NT2/D1 (cell line): Measurements from ENCODE around the gene LYSMD4.

Source experiments
- DNase-seq: peaks from one replicate; pipeline ENCODE4 v3.0.0-alpha.2; 2011; ENCODE audit warnings: low read depth, low spot score
- H3K27me3 ChIP-seq: 2 replicates; pipeline ENCODE4 v1.6.0; 2011; ENCODE audit warnings: mild to moderate bottlenecking; ENCODE audit not compliant: insufficient read length, insufficient read depth
- H3K36me3 ChIP-seq: 2 replicates; pipeline ENCODE4 v1.6.1; 2011; ENCODE audit warnings: mild to moderate bottlenecking, low read length, mixed read lengths; ENCODE audit not compliant: insufficient read depth, insufficient read length
- H3K4me1 ChIP-seq: 2 replicates; pipeline ENCODE4 v1.5.1; 2011; ENCODE audit not compliant: insufficient read depth, insufficient read length
- H3K4me3 ChIP-seq: 2 replicates; pipeline ENCODE4 v1.5.1; 2011; ENCODE audit warnings: low read depth; ENCODE audit not compliant: insufficient read length
- H3K9ac ChIP-seq: 2 replicates; pipeline ENCODE4 v1.6.0; 2011; ENCODE audit warnings: low read depth; ENCODE audit not compliant: insufficient read length
- H3K9me3 ChIP-seq: 2 replicates; pipeline ENCODE4 v1.5.1; 2011; ENCODE audit warnings: mild to moderate bottlenecking, low read length; ENCODE audit not compliant: insufficient read depth
- SUZ12 ChIP-seq: IDR thresholded peaks from 2 replicates; pipeline ENCODE4 v1.6.1; 2011; ENCODE audit not compliant: insufficient read length, insufficient read depth; ENCODE audit errors: extremely low read depth
- YY1 ChIP-seq: IDR thresholded peaks from 2 replicates; pipeline ENCODE4 v1.6.1; 2011; ENCODE audit not compliant: insufficient read length, insufficient read depth
- ZNF274 ChIP-seq: IDR thresholded peaks from 2 replicates; pipeline ENCODE4 v1.6.1; 2011; ENCODE audit warnings: mild to moderate bottlenecking, low read depth, low read length

Gene LYSMD4

DNA sequence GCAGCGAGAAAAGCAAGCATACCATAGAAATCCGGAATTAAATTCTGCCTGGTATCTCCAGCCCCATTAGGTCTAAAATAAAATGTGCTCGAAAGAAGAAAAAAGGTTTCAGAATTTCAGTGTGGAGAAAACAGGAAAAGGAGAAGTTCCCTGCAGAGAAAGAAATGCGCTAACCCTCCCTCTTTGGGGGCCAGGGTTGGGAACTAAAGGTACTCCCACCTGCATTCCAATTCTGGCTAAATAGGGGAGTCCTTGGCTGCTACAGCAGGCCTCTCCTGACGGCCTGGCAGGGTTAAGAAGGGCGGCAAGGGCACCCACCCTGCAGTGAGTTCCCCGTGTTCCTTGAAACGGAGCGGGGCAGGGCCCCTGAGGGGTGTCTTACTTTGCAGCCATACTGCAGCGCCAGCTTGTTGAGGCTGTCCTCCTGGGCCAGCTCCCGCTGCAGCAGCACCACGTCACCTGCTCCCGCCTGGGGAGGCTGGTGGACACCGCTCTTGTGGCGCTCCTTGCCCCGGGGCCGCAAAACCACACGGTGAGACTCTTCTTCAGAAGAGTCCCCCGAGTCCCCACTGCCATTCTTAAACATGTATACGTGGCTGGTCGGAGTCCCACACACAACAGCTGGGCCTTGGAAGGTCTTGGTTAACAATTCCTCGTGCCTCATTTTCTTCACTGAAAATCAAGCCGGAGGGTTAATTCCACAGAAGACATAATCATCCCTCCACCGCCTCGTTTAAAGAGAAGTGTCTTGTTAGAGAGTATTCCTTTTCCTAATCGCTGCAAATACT, 1.7 kb downstream of the LYSMD4 start:
- TF ChIP-seq ZNF274 (no peak), SUZ12 (no peak), YY1 (no peak)
- H3K27me3 ChIP-seq: peaks cover 11% of the 10 kb centered on the region
- H3K36me3 ChIP-seq: peaks cover 26% of the 10 kb centered on the region
- no peak for DNase-seq
- no peak overlapping the region for H3K4me3 ChIP-seq
- no peaks in the 10 kb centered on the region for H3K9me3 ChIP-seq
- no peaks in the 10 kb centered on the region for H3K4me1 ChIP-seq
- no peak overlapping the region for H3K9ac ChIP-seq

DNA sequence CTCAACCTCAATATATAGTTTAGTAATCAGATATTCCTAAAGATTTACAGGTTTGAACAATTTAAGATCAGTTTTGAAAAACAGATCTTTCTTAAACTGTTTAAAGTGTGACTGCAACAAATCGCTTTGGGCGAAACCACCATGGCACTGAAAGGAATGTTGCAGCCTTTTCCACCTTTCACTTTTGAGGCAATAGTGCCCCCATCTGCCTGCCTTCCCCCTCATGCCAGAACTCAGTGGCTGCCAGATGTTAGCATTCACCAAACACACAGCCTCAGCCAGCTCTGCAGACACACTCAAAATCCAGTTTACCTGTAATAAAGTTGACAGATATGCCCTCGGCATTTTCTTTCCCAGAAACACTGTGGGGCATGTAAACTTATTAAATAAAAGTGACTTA, 3.3 kb downstream of the LYSMD4 start:
- no peak overlapping the region for H3K9ac ChIP-seq
- H3K36me3 ChIP-seq: peaks cover 26% of the 10 kb centered on the region
- H3K9me3 ChIP-seq: peaks cover 10% of the 10 kb centered on the region; the same call in 1 of the 2 replicates
- peaks cover 3% of the 10 kb centered on the region for H3K4me1 ChIP-seq
- no peak for TF ChIP-seq ZNF274
- TF ChIP-seq YY1: no peak
- no peak for TF ChIP-seq SUZ12
- DNase-seq: no peak
- peaks cover 11% of the 10 kb centered on the region for H3K27me3 ChIP-seq
- no peak overlapping the region for H3K4me3 ChIP-seq

DNA sequence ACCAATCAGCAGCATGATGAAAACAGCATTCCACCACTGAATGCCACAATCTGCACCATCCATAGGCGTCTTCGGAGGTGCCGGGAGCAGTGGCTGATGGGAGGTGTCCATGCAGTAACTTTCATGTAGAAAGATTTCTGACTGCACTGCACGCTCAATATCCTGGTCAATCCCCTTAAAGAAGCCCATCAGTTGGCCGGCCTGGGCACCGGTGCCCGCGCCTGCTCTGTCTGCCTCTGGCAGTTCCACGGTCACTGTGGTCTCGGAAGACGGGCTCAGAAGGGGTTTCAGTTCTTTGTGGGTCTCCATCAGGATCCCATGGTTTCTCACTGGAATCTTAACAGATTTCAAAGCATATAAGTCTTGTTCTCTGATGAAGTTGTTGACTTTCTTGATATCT, 3.9 kb downstream of the LYSMD4 start:
- Histone ChIP-seq H3K27me3 (peaks cover 11% of the 10 kb centered on the region), H3K4me3 (no peak overlapping the region), H3K36me3 (peaks cover 26% of the 10 kb centered on the region), H3K9ac (no peak overlapping the region), H3K4me1 (peaks cover 3% of the 10 kb centered on the region), H3K9me3 (peaks cover 14% of the 10 kb centered on the region; the same call in 1 of the 2 replicates)
- no peak for DNase-seq
- TF ChIP-seq YY1 (no peak), ZNF274 (no peak), SUZ12 (no peak)

DNA sequence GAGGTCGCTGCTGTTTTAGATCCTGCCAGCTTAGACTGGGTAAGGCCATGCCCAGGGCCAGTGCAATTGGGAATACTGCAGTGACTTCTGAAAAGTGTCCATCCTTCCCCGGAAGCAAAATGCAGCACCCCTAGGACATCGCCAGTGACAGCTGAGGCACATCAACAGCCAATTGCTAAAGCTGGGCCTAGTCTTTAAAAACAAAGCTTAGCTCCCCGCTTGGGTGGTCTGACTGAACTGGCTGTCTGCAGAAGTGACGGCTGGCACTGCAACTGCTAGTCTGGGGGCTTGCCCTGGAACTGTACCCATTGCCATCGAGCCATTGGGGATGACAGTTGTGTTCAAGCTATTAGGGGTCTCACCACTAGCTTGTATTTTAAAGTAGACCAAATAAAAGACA, 4.3 kb downstream of the LYSMD4 start:
- Histone ChIP-seq H3K27me3 (peaks cover 11% of the 10 kb centered on the region), H3K4me1 (peaks cover 3% of the 10 kb centered on the region), H3K9ac (no peak overlapping the region), H3K4me3 (no peak overlapping the region), H3K36me3 (peaks cover 26% of the 10 kb centered on the region), H3K9me3 (peaks cover 14% of the 10 kb centered on the region; the same call in 1 of the 2 replicates)
- TF ChIP-seq SUZ12: no peak
- no peak for TF ChIP-seq ZNF274
- TF ChIP-seq YY1: no peak
- no peak for DNase-seq

DNA sequence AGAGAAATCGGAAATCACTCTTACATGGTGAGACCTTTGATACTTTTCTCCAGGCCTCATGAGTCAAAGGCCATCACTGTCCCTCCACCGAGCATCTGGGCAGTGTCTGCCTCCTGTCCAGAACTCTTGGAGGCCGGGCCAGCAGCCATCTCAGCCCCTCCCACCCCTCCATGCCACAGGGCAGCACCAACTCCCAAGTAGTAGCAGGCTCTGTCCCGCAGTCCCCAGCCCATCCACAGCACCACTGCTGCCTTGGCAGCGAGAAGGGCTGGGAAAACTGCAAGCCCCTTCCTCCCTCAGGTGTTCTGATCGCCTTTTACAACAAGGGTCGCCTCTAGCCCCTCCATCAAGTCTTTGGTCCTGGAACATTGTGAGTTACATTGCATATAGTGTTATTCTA, 5.5 kb downstream of the LYSMD4 start:
- peaks cover 26% of the 10 kb centered on the region for H3K36me3 ChIP-seq

DNA sequence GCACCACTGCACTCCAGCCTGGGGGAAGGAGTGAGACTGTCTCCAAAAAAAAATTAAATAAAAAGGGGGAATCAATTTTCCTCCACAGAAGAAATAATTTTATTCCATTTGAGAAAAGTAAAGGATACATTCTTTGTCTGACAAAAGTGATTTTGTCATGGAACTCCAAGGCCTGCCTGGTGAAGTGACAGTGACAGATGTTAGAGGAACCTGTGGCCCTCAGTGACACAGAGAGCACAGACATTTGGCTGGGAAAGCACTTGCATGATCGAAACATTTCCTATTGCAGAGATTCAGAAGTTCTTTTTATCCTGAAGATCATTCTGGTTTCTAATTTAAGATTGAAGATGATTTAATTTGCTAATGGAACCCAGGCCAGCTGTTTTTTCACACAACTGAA, 5.9 kb downstream of the LYSMD4 start:
- H3K27me3 ChIP-seq: peaks cover 4% of the 10 kb centered on the region
- no peak for DNase-seq
- no peak overlapping the region for H3K4me3 ChIP-seq
- peaks cover 14% of the 10 kb centered on the region; the same call in 1 of the 2 replicates for H3K9me3 ChIP-seq
- H3K4me1 ChIP-seq: peaks cover 3% of the 10 kb centered on the region
- no peak overlapping the region for H3K9ac ChIP-seq
- peaks cover 26% of the 10 kb centered on the region for H3K36me3 ChIP-seq
- TF ChIP-seq ZNF274: no peak
- TF ChIP-seq SUZ12: no peak
- TF ChIP-seq YY1: no peak

More for the DNA sequence above, 5.5 kb downstream of the LYSMD4 start:
- Histone ChIP-seq H3K9ac (no peak overlapping the region), H3K9me3 (peaks cover 14% of the 10 kb centered on the region; the same call in 1 of the 2 replicates), H3K4me3 (no peak overlapping the region), H3K4me1 (peaks cover 3% of the 10 kb centered on the region), H3K27me3 (peaks cover 8% of the 10 kb centered on the region)
- no peak for DNase-seq
- no peak for TF ChIP-seq SUZ12
- no peak for TF ChIP-seq YY1
- no peak for TF ChIP-seq ZNF274

DNA sequence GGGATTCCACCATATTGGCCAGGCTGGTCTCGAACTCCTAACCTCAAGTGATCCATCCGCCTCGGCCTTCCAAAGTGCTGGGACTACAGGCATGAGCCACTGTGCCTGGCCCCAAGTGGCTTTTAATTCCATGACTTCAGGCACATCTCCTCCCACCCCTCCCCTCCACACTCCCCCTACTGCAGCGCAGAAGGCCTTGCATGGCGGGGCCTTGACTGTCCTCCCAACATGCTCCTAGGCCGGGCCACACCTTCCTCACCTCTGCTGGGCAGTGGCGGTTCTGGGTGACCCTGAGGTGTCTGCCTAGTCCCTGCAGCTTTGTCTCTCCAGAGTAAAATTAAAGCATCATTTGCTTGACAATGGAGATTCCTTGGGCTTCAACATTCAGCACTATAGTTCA, 6.9 kb downstream of the LYSMD4 start:
- no peak for TF ChIP-seq YY1
- no peak for TF ChIP-seq SUZ12
- TF ChIP-seq ZNF274: no peak
- Histone ChIP-seq H3K4me3 (no peak overlapping the region), H3K9me3 (peaks cover 14% of the 10 kb centered on the region; the same call in 1 of the 2 replicates), H3K4me1 (peaks cover 3% of the 10 kb centered on the region), H3K36me3 (peaks cover 23% of the 10 kb centered on the region), H3K27me3 (no peaks in the 10 kb centered on the region), H3K9ac (no peak overlapping the region)
- no peak for DNase-seq
